ENCODE data around the gene GPR68. TPM values are rescaled to one million over a fixed set of nuclear protein-coding genes. Genes with fewer than 3 reads are reported as not detected.

GPR68 gene
- polyA plus RNA-seq, 1 donor (not counting 4 experiments of a cell fraction or from before 2014, with no cell fraction given): 1.2 TPM

DNA sequence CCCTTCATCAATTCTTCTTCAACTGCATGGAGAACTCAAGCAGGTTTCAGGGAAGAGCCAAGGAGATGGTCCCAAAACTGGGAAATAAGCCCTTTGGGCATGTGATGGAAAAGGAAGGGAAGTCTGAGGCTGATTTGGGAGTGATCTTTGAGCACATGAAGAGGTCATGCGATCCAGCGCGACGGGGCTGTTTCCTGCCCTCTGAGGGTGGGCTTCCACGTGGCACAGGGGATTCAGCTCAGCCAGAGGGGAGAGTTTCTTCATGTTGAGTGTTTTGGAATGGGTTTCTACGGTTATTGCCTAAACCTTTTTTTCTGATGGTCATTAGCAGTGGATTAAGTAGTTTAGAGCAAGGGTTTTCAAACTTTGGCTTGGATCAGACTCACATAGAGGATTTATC, 30.2 kb downstream of the GPR68 start:
- Histone ChIP-seq H4K20me1 (ENCODE audit: control insufficient read depth, extremely low read depth, insufficient read depth, low read length) (no peaks in the 10 kb centered on the region), H3K9me1 (ENCODE audit: control insufficient read depth, extremely low read depth, insufficient read depth, low read length) (no peaks in the 10 kb centered on the region), H3K4me2 (ENCODE audit: control insufficient read depth, extremely low read depth, insufficient read depth, low read depth, low read length) (no peak overlapping the region), H3K27ac (ENCODE audit: control insufficient read depth, insufficient read depth, low read length) (no peak overlapping the region), H3K4me1 (ENCODE audit: control insufficient read depth, extremely low read depth, insufficient read depth, low read length) (no peaks in the 10 kb centered on the region), H3K36me3 (ENCODE audit: control insufficient read depth in 2 of 2, extremely low read depth in 1 of 2, insufficient read depth in 2 of 2, low read length in 2 of 2) (peaks cover 5 to 7% of the 10 kb centered on the region in 2 experiments), H3K4me3 (ENCODE audit: control insufficient read depth in 2 of 3, extremely low read depth in 1 of 3, insufficient read depth in 2 of 3, low read depth in 1 of 3, low read length in 3 of 3) (no peak overlapping the region), H3K27me3 (ENCODE audit: control insufficient read depth, extremely low read depth, insufficient read depth, low read length) (no peaks in the 10 kb centered on the region), H3K79me2 (ENCODE audit: control insufficient read depth, insufficient read depth, low read length) (no peaks in the 10 kb centered on the region), H2AFZ (ENCODE audit: control insufficient read depth, low read length) (no peak overlapping the region), H3K9me3 (ENCODE audit: control insufficient read depth, low read depth, low read length) (no peaks in the 10 kb centered on the region), H3K9ac (ENCODE audit: control insufficient read depth, extremely low read depth, insufficient read depth, low read length) (no peak overlapping the region)
- no peak for FAIRE-seq
- dilution Hi-C loops (cut with MboI; ENCODE audit: extremely low pct_ligation_motif_present, low sequenced_read_pairs): no loop called here
- no peak for DNase-seq (ENCODE audit: low read depth, low spot score)
- TF ChIP-seq, protein P1, sequence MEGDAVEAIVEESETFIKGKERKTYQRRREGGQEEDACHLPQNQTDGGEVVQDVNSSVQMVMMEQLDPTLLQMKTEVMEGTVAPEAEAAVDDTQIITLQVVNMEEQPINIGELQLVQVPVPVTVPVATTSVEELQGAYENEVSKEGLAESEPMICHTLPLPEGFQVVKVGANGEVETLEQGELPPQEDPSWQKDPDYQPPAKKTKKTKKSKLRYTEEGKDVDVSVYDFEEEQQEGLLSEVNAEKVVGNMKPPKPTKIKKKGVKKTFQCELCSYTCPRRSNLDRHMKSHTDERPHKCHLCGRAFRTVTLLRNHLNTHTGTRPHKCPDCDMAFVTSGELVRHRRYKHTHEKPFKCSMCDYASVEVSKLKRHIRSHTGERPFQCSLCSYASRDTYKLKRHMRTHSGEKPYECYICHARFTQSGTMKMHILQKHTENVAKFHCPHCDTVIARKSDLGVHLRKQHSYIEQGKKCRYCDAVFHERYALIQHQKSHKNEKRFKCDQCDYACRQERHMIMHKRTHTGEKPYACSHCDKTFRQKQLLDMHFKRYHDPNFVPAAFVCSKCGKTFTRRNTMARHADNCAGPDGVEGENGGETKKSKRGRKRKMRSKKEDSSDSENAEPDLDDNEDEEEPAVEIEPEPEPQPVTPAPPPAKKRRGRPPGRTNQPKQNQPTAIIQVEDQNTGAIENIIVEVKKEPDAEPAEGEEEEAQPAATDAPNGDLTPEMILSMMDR (optimal IDR thresholded peaks at IDR 0.05 in 1 of 3, IDR thresholded peaks at IDR 0.05 in 1 of 3, conservative IDR thresholded peaks at IDR 0.05 in 1 of 3; ENCODE audit: extremely low read depth in 1 of 3, insufficient read depth in 2 of 3, low read length in 3 of 3): no peak
- no peak for TF ChIP-seq EZH2 (IDR thresholded peaks at IDR 0.05; ENCODE audit: low read length)

DNA sequence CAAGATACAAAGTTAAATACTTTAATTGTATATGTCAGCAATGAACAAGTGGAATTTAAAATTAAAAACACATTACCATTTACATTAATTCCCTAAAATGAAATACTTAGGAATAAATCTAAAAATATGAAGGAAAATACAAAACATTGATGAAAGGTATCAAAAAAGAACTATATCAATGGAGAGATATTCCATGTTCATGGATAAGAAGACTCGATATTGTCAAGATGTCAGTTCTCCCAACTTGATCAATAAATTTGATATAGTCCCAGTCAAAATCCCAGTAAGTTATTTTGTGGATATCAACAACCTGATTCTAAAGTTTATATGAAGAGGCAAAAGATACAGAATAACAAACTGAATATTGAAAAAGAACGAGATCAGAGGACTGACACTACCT, 33.5 kb downstream of the GPR68 start:
- DNase-seq (ENCODE audit: low read depth, low spot score) (no peak), FAIRE-seq (no peak)
- H3K79me2 ChIP-seq (ENCODE audit: control insufficient read depth, insufficient read depth, low read length): no peaks in the 10 kb centered on the region
- no peak overlapping the region for H2AFZ ChIP-seq (ENCODE audit: control insufficient read depth, low read length)
- H3K4me1 ChIP-seq (ENCODE audit: control insufficient read depth, extremely low read depth, insufficient read depth, low read length): no peaks in the 10 kb centered on the region
- dilution Hi-C loops (cut with MboI; ENCODE audit: extremely low pct_ligation_motif_present, low sequenced_read_pairs): no loop called here
- H3K4me3 ChIP-seq (ENCODE audit: control insufficient read depth in 2 of 3, extremely low read depth in 1 of 3, insufficient read depth in 2 of 3, low read depth in 1 of 3, low read length in 3 of 3): no peak overlapping the region
- H3K9me1 ChIP-seq (ENCODE audit: control insufficient read depth, extremely low read depth, insufficient read depth, low read length): no peaks in the 10 kb centered on the region
- no peak for TF ChIP-seq EZH2 (IDR thresholded peaks at IDR 0.05; ENCODE audit: low read length)
- TF ChIP-seq, protein P1 (optimal IDR thresholded peaks at IDR 0.05 in 1 of 3, IDR thresholded peaks at IDR 0.05 in 1 of 3, conservative IDR thresholded peaks at IDR 0.05 in 1 of 3; ENCODE audit: extremely low read depth in 1 of 3, insufficient read depth in 2 of 3, low read length in 3 of 3): no peak
- H4K20me1 ChIP-seq (ENCODE audit: control insufficient read depth, extremely low read depth, insufficient read depth, low read length): no peaks in the 10 kb centered on the region
- peaks cover 6% of the 10 kb centered on the region in 2 experiments for H3K36me3 ChIP-seq (ENCODE audit: control insufficient read depth in 2 of 2, extremely low read depth in 1 of 2, insufficient read depth in 2 of 2, low read length in 2 of 2)
- no peaks in the 10 kb centered on the region for H3K9me3 ChIP-seq (ENCODE audit: control insufficient read depth, low read depth, low read length)
- H3K27ac ChIP-seq (ENCODE audit: control insufficient read depth, insufficient read depth, low read length): no peak overlapping the region
- no peak overlapping the region for H3K9ac ChIP-seq (ENCODE audit: control insufficient read depth, extremely low read depth, insufficient read depth, low read length)
- no peaks in the 10 kb centered on the region for H3K27me3 ChIP-seq (ENCODE audit: control insufficient read depth, extremely low read depth, insufficient read depth, low read length)
- H3K4me2 ChIP-seq (ENCODE audit: control insufficient read depth, extremely low read depth, insufficient read depth, low read depth, low read length): no peak overlapping the region

Measured in keratinocyte (primary cell).